ENCODE measurements around the gene CLBA1.
"Not testable (repeated sequence)": the region's sequence is repeated elsewhere in the genome, so short reads cannot be mapped to it uniquely, and the experiment has no call there.

CLBA1 gene

DNA sequence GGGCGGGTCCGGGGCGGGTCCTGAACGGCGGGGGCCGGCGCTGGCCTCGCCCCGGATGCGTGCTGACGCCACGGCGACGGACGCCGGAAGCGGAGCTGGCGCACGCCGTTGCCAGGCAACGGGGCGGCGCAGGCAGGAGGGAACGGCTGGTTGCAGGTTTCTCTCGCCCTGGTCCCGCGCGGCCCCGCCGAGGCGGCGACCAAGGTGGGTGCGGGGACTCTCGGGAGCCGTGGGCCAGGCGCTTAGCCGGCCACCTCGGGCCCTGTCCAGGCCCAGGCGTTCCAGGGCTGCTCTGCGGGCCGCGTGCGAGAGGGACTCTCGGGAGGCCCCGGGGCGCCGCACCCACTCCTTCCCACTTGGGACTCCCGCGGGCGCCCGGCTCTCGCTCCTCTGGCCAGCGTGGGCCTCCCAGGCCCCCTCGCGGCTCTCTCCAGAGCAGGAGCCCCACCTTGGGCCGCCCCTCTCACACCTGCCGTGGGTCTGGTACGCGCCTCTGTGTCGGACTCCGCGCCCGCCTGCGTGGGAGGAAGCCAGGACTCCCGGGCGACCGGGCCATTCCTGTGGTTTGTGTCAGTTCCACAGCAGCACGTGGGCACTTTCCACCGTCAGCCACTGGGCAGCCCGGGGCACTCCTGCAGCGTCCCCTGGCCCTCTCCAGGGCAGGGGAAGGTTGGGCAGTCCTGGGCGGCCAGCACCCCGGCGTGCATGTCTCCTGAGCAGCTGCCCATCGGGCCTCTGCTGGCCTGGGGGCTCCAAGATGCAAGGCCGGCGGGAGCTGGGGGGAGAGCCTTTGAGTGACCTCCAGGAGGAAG is at the start of gene CLBA1:
Gene CLBA1 (plus strand): TSS at position 114 of the 812 bp plus-strand sequence. CDS start 644 bp downstream, at position 758.
- DNase-seq: peak; percentile 83

DNA sequence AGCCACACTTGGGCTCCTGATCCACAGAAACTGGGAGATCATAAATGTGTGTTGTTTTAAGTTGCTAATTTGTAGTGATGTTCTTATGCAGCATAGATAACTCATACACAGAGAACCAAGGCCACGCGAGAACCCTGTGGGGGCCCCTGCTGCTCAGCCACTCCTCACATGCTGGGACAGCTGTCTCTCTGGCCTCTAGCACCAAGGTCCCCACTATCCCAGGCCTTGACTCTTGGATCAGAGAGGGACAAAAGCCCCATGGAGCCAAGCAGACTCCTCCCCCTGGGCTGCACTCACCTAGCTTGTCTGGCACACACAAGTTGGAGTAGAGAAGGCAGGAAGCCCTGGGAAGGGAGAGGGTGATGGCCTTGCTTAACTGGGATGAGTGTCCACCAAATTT is 49.6 kb upstream of the CLBA1 start:
- DNase-seq: no peak

DNA sequence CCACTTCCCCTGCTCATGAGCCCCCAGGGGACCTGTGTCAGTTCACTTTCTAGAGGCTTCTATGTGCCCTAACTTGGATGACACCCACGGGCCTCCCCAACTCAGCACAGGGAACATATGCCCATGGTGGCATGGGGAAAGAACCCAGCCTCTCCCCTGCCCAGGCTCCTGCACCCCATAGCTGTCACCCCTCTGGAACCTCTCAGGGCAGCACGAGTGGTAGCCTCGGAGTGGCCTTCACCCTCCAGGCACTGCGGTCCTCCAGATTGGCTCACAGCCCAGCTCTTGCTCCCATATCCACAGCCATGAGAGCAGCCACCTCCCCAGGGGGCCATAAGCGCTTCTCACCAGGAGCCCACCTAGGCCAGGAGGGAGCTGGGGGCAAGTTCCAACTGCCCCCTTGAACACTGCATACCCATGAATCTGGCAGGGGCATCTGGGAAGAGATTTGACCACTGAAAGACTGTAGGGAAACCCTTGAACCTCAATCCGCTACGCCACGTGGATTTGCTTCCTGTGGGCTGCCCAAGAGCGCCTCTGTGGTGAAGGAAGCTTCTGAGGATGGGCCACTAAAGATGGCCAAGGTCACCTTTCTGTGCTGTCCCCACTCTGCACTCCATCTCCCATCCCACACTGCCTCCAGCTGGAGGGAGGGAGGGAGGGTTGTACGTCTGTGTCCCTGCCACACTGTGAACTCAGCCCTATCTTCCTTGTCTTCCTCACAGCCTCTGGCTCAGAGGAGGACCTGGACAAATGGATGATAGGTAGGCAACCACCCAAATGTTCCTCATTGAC is 49.0 kb upstream of the CLBA1 start:
- DNase-seq: no peak

DNA sequence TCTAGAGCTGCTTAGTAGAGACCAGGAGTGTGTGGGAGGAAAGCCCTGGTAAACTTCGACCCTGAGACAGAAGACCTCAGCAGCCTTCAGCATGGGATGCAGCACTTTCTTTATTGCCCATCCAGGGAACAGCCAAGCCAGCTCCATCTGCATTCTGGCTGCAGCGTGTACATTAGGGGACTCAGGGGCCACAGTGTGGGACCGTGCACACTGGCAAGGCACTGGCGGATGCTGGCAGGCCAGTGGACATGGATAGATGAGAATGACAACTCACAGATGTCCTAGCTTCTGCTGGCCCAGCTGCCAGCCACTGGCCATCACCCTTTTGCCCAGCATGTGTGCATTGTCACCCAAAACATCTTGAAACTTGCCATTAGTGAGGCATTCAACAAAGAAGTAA is 48.4 kb upstream of the CLBA1 start:
- no peak for DNase-seq

DNA sequence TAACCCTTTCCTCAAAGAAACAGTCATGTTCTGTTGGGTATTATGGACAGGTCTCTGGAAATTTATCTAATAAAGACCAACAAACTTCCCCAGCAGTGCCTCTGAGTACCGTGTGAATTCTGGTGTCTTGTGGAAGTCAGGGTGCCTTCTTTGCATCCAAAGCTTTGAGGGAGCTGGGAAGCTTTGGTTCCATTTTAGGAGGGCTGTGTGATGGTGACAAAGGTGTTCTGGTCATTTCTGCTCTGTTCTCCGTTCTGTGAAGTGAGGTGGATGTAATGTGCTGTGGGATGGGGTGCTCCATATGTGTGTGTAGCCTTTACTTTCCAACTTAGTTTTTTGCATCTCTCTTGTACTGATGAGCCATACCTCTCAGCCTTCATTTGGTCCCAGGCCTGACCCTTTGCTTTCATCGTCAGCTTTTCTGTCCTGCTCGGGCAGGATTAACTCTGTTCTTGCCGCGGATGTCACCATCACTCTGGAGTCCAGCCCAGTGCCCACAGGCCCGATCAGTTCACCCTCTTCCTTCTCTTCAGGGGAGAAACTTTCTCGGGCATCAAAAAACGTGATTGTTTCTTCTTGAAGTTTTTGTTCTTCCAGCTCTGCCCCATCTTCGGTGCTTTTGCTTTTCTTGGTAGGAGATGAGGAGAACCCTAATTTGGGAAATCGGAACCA is 47.8 kb upstream of the CLBA1 start:
- no peak for DNase-seq

DNA sequence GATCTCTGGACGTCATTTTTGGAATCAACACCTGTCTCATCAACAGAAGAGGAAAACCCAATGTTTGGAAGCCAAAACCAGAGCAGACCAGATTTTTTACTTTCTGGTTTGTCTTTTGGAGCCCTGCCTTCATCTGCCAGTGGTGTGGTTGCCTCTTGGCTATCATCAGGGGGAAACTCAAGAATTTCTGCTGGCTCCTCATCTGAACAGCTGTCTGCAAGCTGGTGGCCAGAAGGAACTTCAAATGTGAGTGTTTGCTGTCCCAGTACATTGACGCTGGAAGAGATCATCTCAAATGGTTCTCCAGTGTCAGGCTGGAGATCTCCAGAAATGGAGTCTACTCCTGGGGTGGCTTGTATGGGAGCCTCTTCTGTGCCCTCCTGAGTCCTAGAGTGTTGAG is 47.2 kb upstream of the CLBA1 start:
- DNase-seq: no peak

DNA sequence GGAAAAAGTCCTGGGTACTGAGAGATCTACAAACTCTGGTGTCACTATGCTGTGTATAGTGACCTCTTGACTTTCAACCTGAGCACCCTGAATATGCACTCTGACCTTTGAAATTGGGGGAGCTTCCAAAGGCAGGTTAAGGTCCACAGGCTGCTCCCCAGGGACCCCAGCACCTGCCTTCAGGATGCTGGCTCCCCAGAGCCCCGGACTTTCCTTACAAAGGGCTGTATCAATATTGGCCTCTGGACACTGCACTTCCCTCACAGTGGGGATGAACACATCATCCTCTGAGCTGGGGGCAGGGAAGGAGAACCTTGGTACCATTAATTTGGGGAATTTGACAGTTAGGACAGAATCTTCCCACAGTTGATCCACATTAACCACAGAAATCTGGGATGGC is 46.6 kb upstream of the CLBA1 start:
- DNase-seq: no peak

DNA sequence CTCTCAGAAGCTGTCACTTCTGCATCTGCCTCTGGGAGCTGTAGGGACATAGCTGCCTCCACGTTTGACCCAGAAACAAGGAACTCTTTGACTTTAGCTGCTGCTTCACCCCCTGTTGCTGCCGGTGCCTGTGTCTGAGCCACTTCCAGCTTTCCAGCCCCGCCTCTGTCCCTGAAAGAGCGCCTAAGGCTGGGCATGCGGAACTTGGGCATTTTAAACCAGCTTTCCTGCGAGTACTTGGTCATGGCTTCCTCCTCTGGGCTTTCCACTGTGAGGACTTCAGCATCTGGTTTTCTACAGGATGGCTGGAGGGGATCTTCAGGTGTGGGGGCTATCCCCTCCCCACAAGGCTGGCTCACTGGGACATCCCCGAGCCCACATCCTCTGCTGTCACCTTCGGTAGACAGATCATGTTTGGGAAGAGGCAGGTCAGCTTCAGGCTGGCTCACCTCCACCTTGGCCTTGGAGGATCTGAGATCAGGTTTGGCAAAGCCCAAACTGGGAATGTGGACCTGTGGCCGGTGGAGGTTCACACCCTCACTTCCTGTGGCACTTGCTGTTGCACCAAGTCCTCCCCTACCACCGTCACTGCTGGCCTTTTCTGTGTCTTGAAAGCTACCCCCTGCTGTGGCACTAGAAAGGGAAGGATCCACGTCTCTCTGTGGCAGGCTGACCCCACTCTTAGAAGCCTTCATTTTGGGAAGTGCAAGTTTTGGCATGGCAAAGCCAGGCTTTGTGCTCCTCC is 45.8 kb upstream of the CLBA1 start:
- DNase-seq: no peak

DNA sequence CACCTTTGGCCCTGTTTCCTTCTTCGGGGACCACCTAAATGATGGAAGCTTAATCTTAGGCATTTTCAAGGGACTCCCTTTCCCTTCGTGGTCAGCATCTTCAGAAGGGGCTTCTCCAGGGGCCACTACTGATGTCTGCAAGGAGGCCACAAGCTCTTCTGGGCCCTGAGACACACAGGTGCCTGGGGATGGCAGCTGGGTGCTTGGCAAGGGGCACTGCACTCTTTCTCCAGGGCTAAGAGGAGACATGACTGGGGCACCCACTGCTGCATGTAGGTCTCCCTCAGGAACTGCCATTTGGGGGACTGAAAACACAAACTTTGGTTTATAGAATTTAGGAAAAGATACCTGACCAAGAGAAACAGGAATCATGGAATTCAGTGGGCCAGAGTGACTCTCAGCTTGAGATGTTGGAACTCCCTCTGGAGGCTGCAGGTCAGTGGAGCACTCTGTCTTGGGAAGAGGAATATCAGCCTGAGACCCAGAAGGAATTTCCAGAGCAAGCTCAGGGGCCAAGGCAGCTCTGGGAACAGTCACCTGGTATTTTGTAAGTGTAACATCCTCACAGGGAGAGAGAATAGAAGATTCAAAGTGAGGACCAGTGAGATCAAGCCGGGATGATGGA is 45.0 kb upstream of the CLBA1 start:
- DNase-seq: no peak

DNA sequence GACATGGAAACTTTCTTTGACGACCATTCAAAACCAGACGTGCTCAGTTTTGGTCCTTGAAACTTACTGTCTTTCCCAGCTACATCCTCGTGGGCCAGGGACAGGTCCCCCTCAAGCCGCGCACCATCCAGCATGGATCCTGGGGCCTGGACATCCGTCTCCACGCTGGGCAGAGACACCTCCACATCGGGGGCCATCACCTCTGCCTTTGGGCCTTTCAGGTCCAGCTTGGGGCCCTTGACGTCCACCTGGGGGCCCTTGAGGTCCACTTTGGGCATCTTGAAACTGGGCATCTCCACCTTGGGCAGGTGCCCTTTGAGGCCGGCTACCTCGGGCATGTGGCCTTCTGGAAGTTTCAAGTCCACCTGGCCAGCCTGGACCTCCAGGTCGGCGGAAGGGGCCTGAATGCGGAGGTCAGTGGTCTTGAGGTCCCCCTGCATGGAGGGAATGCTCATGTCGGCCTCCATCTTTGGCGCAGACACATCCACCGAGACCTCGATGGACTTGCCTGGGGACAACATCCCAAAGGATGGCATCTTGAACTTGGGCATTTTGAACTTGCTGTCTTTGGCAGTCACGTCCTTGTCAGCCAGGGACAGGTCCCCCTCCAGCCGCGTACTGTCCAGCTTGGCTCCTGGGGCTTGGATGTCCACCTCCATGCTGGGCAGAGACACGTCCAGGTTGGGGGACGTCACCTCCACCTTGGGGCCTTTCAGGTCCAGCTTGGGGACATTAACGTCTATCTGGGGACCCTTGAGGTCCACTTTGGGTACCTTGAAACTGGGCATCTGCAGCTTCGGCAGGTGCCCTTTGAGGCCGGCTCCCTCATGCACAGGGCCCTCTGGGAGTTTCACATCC is 43.9 kb upstream of the CLBA1 start:
- no peak for DNase-seq

DNA sequence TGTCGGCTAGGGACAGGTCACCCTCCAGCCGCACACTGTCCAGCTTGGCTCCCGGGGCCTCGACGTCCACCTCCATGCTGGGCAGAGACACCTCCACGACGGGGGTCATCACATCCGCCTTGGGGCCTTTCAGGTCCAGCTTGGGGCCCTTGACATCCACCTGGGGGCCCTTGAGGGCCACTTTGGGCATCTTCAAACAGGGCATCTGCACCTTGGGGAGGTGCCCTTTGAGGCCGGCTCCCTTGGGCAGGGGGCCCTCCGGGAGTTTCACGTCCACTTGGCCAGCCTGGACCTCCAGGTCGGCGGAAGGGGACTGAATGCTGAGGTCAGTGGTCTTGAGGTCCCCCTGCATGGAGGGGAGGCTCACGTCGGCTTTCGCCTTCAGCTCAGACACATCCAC is 43.0 kb upstream of the CLBA1 start:
- no peak for DNase-seq

DNA sequence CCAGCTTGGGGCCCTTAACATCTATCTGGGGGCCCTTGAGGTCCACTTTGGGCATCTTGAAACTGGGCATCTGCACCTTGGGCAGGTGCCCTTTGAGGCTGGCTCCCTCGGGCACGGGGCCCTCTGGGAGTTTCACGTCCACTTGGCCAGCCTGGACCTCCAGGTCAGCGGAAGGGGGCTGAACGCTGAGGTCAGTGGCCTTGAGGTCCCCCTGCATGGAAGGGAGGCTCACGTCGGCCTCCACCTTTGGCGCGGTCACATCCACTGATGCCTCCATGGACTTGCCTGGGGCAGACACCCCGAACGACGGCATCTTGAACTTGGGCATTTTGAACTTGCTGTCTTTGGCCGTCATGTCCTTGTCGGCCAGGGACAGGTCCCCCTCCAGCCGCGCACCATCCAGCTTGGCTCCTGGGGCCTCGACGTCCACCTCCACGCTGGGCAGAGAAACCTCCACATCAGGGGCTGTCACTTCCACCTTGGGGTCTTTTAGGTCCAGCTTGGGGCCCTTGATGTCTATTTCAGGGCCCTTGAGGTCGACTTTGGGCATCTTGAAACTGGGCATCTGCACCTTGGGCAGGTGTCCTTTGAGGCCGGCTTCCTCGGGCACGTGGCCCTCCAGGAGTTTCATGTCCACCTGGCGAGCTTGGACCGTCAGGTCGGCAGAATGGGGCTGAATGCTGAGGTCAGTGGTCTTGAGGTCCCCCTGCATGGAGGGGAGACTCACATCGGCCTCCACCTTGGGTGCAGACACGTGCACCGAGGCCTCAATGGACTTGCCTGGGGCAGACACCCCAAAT is 42.2 kb upstream of the CLBA1 start:
- not testable (repeated sequence) for DNase-seq

DNA sequence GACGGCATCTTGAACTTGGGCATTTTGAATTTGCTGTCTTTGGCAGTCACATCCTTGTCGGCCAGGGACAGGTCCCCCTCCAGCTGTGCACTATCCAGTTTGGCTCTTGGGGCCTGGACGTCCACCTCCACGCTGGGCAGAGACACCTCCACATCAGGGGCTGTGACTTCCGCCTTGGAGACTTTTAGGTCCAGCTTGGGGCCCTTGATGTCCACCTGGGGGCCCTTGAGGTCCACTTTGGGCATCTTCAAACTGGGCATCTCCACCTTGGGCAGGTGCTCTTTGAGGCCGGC is 41.6 kb upstream of the CLBA1 start:
- DNase-seq: peak; percentile 12

DNA sequence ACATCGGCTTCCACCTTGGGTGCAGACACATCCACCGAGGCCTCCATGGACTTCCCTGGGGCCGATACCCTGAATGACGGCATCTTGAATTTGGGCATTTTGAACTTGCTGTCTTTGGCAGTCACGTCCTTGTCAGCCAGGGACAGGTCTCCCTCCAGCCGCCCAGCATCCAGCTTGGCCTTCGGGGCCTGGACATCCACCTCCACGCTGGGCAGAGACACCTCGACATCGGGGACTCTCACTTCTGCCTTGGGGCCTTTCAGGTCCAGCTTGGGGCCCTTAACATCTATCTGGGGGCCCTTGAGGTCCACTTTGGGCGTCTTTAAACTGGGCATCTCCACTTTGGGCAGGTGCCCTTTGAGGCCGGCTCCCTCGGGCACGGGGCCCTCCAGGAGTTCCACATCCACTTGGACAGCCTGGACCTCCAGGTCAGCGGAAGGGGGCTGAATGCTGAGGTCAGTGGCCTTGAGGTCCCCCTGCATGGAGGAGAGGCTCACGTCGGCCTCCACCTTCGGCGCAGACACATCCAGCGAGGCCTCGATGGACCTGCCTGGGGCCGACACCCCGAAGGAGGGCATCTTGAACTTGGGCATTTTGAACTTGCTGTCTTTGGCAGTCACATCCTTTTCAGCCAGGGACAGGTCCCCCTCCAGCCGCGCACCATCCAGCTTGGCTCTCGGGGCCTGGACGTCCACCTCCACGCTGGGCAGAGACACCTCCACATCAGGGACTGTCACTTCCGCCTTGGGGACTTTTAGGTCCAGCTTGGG is 41.0 kb upstream of the CLBA1 start:
- DNase-seq: peak; percentile 18

DNA sequence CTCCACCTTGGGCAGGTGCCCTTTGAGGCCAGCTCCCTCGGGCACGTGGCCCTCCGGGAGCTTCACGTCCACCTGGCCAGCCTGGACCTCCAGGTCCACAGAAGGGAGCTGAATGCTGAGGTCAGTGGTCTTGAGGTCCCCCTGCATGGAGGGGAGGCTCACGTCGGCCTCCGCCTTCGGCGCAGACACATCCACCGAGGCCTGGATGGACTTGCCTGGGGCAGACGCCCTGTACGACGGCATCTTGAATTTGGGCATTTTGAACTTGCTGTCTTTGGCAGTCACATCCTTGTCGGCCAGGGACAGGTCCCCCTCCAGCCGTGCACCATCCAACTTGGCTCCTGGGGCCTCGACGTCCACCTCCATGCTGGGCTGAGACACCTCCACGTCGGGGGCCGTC is 40.3 kb upstream of the CLBA1 start:
- DNase-seq: not testable (repeated sequence)

DNA sequence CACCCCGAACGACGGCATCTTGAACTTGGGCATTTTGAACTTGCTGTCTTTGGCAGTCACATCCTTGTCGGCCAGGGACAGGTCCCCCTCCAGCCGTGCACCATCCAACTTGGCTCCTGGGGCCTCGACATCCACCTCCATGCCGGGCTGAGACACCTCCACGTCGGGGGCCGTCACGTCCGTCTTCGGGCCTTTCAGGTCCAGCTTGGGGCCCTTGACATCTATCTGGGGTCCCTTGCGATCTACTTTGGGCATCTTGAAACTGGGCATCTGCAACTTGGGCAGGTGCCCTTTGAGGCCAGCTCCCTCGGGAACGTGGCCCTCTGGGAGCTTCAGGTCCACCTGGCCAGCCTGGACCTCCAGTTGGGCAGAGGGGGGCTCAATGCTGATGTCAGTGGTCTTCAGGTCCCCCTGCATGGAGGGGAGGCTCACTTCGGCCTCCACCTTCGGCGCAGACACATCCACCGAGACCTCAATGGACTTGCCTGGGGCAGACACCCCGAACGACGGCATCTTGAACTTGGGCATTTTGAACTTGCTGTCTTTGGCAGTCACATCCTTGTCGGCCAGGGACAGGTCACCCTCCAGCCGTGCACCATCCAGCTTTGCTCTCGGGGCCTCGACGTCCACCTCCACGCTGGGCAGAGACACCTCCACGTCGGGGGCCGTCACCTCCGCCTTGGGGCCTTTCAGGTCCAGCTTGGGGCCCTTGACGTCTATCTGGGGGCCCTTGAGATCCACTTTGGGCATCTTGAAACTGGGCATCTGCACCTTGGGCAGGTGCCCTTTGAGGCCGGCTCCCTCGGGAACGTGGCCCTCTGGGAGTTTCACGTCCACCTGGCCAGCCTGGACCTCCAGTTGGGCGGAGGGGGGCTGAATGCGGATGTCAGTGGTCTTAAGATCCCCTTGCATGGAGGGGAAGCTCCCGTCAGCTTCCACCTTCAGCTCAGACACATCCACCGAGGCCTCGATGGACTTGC is 39.3 kb upstream of the CLBA1 start:
- DNase-seq: peak; percentile 21

DNA sequence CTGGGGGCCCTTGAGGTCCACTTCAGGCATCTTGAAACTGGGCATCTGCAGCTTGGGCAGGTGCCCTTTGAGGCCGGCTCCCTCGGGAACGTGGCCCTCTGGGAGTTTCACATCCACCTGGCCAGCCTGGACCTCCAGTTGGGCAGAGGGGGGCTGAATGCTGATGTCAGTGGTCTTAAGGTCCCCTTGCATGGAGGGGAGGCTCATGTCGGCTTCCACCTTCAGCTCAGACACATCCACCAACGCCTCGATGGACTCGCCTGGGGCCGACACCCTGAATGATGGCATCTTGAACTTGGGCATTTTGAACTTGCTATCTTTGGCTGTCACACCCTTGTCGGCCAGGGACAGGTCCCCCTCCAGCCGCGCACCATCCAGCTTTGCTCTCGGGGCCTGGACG is 38.4 kb upstream of the CLBA1 start:
- not testable (repeated sequence) for DNase-seq

DNA sequence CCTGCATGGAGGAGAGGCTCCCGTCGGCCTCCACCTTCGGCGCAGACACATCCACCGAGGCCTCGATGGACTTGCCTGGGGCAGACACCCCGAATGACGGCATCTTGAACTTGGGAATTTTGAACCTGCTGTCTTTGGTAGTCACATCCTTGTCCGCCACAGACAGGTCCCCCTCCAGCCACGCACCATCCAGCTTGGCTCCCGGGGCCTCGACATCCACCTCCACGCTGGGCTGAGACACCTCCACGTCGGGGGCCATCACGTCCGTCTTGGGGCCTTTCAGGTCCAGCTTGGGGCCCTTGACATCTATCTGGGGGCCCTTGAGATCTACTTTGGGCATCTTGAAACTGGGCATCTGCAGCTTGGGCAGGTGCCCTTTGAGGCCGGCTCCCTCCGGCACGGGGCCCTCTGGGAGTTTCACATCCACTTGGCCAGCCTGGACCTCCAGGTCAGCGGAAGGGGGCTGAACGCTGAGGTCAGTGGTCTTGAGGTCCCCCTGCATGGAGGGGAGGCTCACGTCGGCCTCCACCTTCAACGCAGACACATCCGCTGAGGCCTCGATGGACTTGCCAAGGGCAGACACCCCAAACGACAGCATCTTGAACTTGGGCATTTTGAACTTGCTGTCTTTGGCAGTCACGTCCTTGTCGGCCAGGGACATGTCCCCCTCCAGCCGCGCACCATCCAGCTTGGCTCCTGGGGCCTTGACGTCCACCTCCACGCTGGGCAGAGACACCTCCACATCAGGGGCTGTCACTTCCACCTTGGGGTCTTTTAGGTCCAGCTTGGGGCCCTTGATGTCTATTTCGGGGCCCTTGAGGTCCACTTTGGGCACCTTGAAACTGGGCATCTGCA is 37.5 kb upstream of the CLBA1 start:
- DNase-seq: not testable (repeated sequence)

Measured in activated CD4-positive, CD25-positive, alpha-beta regulatory T cell treated with anti-CD3 and anti-CD28 coated beads, Interleukin-2, amount 50 U/mL, for 72 hours (primary cell).